Heart left ventricle (tissue), 16 donors: Measurements from ENCODE around the gene SVEP1. TPM values are rescaled to one million over a fixed set of nuclear protein-coding genes. Genes with fewer than 3 reads are reported as not detected.

Source experiments
- ATAC-seq, 4 donors: fragments of 200-7000 bp; cut with Tn5 transposase; one replicate each; pipeline ENCODE4 v1.9.1; 2020 to 2022; ENCODE audit warnings: moderate library complexity in 4 of 4, mild to moderate bottlenecking in 3 of 4, moderate number of reproducible peaks in 1 of 4
- DNase-seq, 5 donors: peaks; one replicate each; pipeline ENCODE4 v3.0.0-alpha.2; 2020
- H3K27ac ChIP-seq, 12 donors: fragments of 200-600 bp; sonication (generic) in 4 of 12; one replicate each; pipeline versions ENCODE4 v1.5.0 to v1.8.0; 2016 to 2022; ENCODE audit warnings: mild to moderate bottlenecking in 2 of 12
- H3K27me3 ChIP-seq, 9 donors: fragments of 200-600 bp; sonication (generic) in 2 of 9; one replicate each; pipeline versions ENCODE4 v1.5.1 to v1.8.0; 2016 to 2022; ENCODE audit warnings: mild to moderate bottlenecking in 3 of 9
- H3K36me3 ChIP-seq, 9 donors: fragments of 200-600 bp; sonication (generic) in 2 of 9; one replicate each; pipeline versions ENCODE4 v1.5.0 to v1.8.0; 2018 to 2022; ENCODE audit warnings: mild to moderate bottlenecking in 2 of 9
- H3K4me1 ChIP-seq, 12 donors: fragments of 200-600 bp; sonication (generic) in 4 of 12; one replicate each; pipeline versions ENCODE4 v1.5.0 to v1.8.0; 2016 to 2022; ENCODE audit warnings: mild to moderate bottlenecking in 3 of 12
- H3K4me3 ChIP-seq, 12 donors: fragments of 200-600 bp; sonication (generic) in 4 of 12; one replicate each; pipeline versions ENCODE4 v1.5.0 to v1.8.0; 2017 to 2022; ENCODE audit warnings: mild to moderate bottlenecking in 9 of 12, moderate library complexity in 4 of 12
- H3K9me3 ChIP-seq, 12 donors: fragments of 200-600 bp; sonication (generic) in 4 of 12; one replicate each; pipeline versions ENCODE4 v1.5.0 to v1.8.0; 2016 to 2022; ENCODE audit warnings: mild to moderate bottlenecking in 1 of 12
- CTCF ChIP-seq, 12 donors: fragments of 200-600 bp; sonication (generic) in 4 of 12; IDR thresholded peaks; one replicate each; pipeline versions ENCODE4 v1.5.0 to v1.8.0; 2018 to 2022; ENCODE audit warnings: antibody characterized with exemption in 12 of 12, mild to moderate bottlenecking in 5 of 12
- POLR2A ChIP-seq, 2 donors: fragments of 450-650 bp; IDR thresholded peaks; one replicate each; pipeline ENCODE4 v1.6.1; 2017; ENCODE audit warnings: antibody characterized with exemption in 2 of 2, mild to moderate bottlenecking in 2 of 2, moderate library complexity in 2 of 2
- WGBS, 4 donors: extraction: QIAGEN DNeasy Blood & Tissue Kit in 2 of 4; methylation state at CpG; one replicate each; pipeline versions ENCODE4 v1.1.5 to v1.1.7; 2013 to 2018; 5-methylcytosine and 5-hydroxymethylcytosine counted together
- intact Hi-C, 10 donors: fragments of 100-400 bp; cut with DNase I; formaldehyde crosslinking; loops; one replicate each; pipeline versions ENCODE4 v1.11.1 to v1.14.2; 2022
- polyA plus RNA-seq, 2 donors: library from polyadenylated mRNA; stranded (reverse); fragments of 200-250 nt; gene quantifications; one replicate each; pipeline ENCODE4 v1.2.3, GENCODE V29; 2013
- total RNA-seq, 9 donors: library from RNA; depleted of rRNA in 2 of 9; stranded (reverse); fragments of >200 nt in 2 of 9; fragmentation: NEBNext Ultra II Directional in 3 of 9; extraction: Animal tissue kit (Norgen Biotek cat#: 25700) in 3 of 9; gene quantifications; one replicate each; pipeline versions ENCODE4 v1.1.0 to v1.2.4, GENCODE V29; 2016 to 2023
- donor health status: ischemic (EF 13 %, LVEDD 7.1; RV severe dilation, severe dysfunction).
- donor health status: healthy with polysubstance abuse.
- donor health status: DM: no; HTN: yes; CAD: no.
- donor health status: DM: no; HTN: no; CAD: no.
- donor health status: ischemic (EF 25% LVEDD 6.9; RV normal size, moderate dysfunction).
- donor health status: ischemic (EF 25% LVEDD 5.7; RV mildly dilated, moderate dysfunction).
- donor health status: healthy.
- donor health status: DM: yes; HTN: yes; CAD: no.
- donor health status: ischemic (EF 35%, LVEDD 5.7; RV mildly dilated, moderate dysfunction).
- donor health status: nonischemic (EF 11% LVEDD 7.7; RV severe dilation, severe dysfunction).
- donor health status: DM: yes; HTN: yes; CAD: no.
- donor health status: PGD.
- donor health status: ischemic (EF 29% LVEDD 5.4; RV normal size, mild dysfunction).
- donor health status: nonischemic (EF 23%, LVEDD 6.1; RV moderate dilation, normal function).

Gene SVEP1
- total and polyA plus RNA-seq, 11 donors, result 0.50 to 34.4 (median 7.5) TPM

- ATAC-seq (no peak), DNase-seq (no peak)
- intact Hi-C loops, result no loop called here
- Histone ChIP-seq H3K4me1 (no peaks in the 10 kb centered on the region), H3K4me3 (no peak overlapping the region), H3K36me3 (no peaks in the 10 kb centered on the region), H3K27me3 (peaks cover 0 to 3% (median 0%) of the 10 kb centered on the region in 9 donors), H3K9me3 (no peaks in the 10 kb centered on the region), H3K27ac (no peak overlapping the region)
- WGBS, 4 donors, result 72 to 95% (median 81%) methylated on average over 9 of the region's 9 CpGs
- no peak for TF ChIP-seq POLR2A (IDR thresholded peaks at IDR 0.05)
- TF ChIP-seq CTCF (IDR thresholded peaks at IDR 0.05), result no peak
Observed at GRCh38 chr9:110606179-110606790, 26.7 kb upstream of the SVEP1 start.

- H3K4me1 ChIP-seq, result no peaks in the 10 kb centered on the region
- H3K27ac ChIP-seq, result no peak overlapping the region
- H3K36me3 ChIP-seq, result no peaks in the 10 kb centered on the region
- H3K9me3 ChIP-seq, result no peaks in the 10 kb centered on the region
- intact Hi-C loops, result no loop called here
- WGBS, 4 donors, result 71 to 92% (median 74%) methylated on average over 4 of the region's 4 CpGs
- no peak overlapping the region for H3K4me3 ChIP-seq
- no peak for ATAC-seq
- no peak for TF ChIP-seq POLR2A (IDR thresholded peaks at IDR 0.05)
- TF ChIP-seq CTCF (IDR thresholded peaks at IDR 0.05), result no peak
- H3K27me3 ChIP-seq, result peaks cover 0 to 3% (median 0%) of the 10 kb centered on the region in 9 donors
- no peak for DNase-seq
Observed at GRCh38 chr9:110605565-110605964, 26.0 kb upstream of the SVEP1 start.

GRCh38 chr9:110604171-110604601 is 24.6 kb upstream of the SVEP1 start:
- no peaks in the 10 kb centered on the region for H3K4me1 ChIP-seq
- TF ChIP-seq POLR2A (IDR thresholded peaks at IDR 0.05) (no peak), CTCF (IDR thresholded peaks at IDR 0.05) (no peak)
- H3K27me3 ChIP-seq, result peaks cover 0 to 3% (median 0%) of the 10 kb centered on the region in 9 donors
- intact Hi-C loops, result no loop called here
- H3K4me3 ChIP-seq, result no peak overlapping the region
- peak overlapping the region in 1 of 12 donors; percentile 64 for H3K27ac ChIP-seq
- no peaks in the 10 kb centered on the region for H3K9me3 ChIP-seq
- ATAC-seq (peak in 3 of 4 donors; percentile 14 to 38 (median 18)), DNase-seq (no peak)
- no peaks in the 10 kb centered on the region for H3K36me3 ChIP-seq
- 67 to 82% (median 74%) methylated on average over 5 of the region's 5 CpGs for WGBS, 4 donors

DNA sequence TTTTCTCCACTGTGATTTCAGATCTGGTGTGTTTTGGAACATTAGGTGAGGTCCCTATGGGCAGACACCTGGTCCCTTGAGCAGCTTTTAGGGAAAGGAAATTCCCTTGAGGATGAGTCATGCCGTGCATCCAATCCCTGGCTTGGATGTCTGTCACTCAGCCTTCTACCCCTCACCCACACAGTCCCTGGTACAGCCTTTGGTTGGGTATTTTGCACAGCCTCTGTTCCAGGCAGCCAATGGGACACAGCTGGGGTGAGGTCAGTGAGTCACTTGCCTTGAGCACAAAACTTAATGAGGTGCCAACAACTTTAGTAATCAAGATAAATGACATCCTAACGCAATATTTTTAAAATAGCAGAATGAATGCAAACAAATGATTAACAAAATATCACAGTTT is 22.7 kb upstream of the SVEP1 start:
- no peak for TF ChIP-seq CTCF (IDR thresholded peaks at IDR 0.05)
- no peak for TF ChIP-seq POLR2A (IDR thresholded peaks at IDR 0.05)
- Histone ChIP-seq H3K4me3 (no peak overlapping the region), H3K27ac (no peak overlapping the region), H3K4me1 (no peaks in the 10 kb centered on the region), H3K27me3 (peaks cover 0 to 3% (median 0%) of the 10 kb centered on the region in 9 donors), H3K36me3 (no peaks in the 10 kb centered on the region), H3K9me3 (no peaks in the 10 kb centered on the region)
- intact Hi-C loops, result no loop called here
- ATAC-seq (no peak), DNase-seq (no peak)
- 59 to 73% (median 65%) methylated on average over 2 of the region's 2 CpGs for WGBS, 4 donors
